Stimulated activated CD4-positive, alpha-beta T cell treated with anti-CD3 and anti-CD28 coated beads, Interleukin-12 subunit alpha, Interleukin-12 subunit beta, amount 100 ng/mL, for 24 hours (primary cell): ENCODE results near the gene ZFP36.

Source experiments
- DNase-seq, 2 experiments: peaks; one replicate each; pipeline ENCODE4 v3.0.0-alpha.2; 2020; ENCODE audit warnings: low read depth in 2 of 2

ZFP36 gene

GRCh38 chr19:39384839-39385568 is 21.6 kb upstream of the ZFP36 start:
- no peak for DNase-seq

GRCh38 chr19:39385629-39386411 is 20.8 kb upstream of the ZFP36 start:
- DNase-seq = no peak

- DNase-seq = no peak
Measured at GRCh38 chr19:39386557-39386956, 20.1 kb upstream of the ZFP36 start.

DNA sequence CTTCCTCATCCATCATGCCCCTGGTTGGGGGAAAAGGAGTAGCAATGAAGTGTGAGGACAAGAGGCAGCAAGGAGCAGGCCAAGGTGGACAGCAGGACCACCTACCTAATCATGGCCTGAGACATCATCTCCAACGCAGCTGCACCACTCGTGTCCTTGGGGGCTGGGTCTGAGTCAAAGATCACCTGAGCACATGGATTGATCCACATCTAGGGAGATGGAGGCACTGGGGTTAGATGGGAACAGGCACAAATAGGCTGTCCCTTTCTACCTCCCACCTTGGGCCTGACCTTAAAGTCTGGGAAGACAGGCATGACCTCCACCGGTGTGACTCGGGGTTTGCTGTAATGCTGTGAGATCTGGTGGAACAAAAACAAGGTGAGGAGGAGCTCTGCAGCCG is 18.0 kb upstream of the ZFP36 start:
- no peak for DNase-seq

- no peak for DNase-seq
Measured at GRCh38 chr19:39389631-39390414, 16.8 kb upstream of the ZFP36 start.

DNA sequence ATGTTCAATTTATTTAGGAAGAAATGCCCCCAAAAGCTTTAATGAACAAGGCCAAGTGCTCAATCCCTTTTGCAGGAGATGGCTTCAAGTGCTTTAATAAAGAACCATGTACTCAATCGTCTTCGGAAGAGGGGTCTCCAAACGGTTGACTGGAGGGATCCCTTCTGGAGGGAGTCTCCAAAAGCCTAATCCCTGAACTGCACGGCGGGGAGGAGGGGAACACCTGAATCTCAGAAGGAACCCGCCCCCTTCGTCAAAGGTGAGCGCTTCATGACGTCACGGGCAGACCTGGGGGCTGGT is 16.2 kb upstream of the ZFP36 start:
- DNase-seq = no peak

- peak; percentile 89 for DNase-seq
Measured at GRCh38 chr19:39390751-39391437, 15.8 kb upstream of the ZFP36 start, which contains the start of the genes MED29 and PAF1. MED29 (plus strand) TSS chr19:39391378; CDS start chr19:39391423, 45 bp downstream. PAF1 (minus strand) TSS chr19:39391106; CDS start chr19:39390864, 242 bp downstream.

DNA sequence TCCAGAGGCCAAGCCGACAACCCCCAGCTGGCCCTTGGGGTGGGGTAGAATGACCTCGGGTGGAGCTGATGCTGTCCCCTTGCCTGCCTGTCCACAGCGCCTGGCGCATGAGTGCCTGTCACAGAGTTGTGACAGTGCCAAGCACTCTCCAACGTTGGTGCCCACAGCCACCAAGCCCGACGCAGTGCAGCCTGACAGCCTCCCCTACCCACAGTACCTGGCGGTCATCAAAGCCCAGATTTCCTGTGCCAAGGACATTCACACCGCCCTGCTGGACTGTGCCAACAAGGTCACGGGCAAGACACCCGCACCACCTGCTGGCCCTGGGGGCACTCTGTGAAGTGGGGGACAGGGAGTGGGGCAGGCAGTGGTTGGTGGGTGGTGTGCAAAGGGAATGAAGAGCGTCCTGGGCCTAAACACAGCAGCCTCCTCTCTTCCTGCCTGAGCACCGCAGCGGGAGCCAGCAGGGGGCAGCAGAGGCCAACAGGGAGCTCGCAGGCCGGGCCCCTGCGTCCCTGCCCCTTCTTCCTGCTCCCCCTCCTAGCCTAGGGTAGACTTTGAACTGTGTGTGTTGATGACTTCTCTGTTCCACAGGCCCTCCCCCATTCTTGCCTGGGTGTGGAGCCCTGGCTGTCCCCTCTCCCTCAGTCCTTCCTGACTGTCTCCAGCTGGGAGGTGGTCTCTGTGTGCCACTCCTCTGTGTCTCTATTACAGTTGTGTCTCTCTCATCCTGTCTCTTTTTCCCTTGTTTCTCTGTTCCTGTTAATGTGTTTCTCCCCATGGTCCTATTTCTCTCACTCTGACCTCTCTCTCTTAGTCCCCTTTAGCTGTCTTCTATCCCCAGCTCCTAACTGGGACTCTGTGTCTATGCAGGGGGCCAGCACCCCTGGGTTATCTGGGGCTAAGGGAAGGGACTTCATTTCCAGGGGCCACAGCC is 9.0 kb upstream of the ZFP36 start:
- DNase-seq = peak; percentile 81 to 94

DNA sequence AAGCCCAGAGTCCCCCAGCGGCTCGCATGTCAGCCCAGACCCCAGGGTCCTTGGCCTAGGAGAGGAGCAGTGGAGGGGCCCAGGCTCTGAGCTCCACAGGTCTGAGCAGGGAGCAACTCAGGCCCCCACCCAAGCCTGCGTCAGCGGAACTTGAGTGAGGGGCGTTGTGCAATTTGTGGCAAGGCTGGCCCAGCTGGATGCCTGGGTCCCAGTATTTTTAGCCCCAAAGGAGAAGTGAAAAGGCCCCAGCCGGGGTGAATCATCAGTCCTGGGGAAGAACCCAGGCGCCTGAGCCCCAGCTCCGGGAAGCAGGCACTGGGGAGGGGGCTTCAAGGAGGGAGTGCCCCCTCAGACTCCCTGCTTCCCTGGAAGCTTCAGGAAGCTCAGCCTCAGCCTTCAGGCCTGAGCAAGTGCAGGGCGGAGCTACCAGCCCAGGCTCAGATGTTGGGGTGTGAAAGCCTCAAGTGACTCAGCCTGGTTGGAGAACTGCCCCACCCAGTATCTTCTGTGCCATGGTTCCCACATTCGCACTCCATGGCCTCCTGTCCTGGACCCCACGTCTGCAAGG is 8.3 kb upstream of the ZFP36 start:
- DNase-seq = peak in 1 of 2 experiments; percentile 52

GRCh38 chr19:39399668-39400050 is 7.0 kb upstream of the ZFP36 start:
- DNase-seq = no peak

- no peak for DNase-seq
Measured at GRCh38 chr19:39400061-39400460, 6.6 kb upstream of the ZFP36 start.

DNA sequence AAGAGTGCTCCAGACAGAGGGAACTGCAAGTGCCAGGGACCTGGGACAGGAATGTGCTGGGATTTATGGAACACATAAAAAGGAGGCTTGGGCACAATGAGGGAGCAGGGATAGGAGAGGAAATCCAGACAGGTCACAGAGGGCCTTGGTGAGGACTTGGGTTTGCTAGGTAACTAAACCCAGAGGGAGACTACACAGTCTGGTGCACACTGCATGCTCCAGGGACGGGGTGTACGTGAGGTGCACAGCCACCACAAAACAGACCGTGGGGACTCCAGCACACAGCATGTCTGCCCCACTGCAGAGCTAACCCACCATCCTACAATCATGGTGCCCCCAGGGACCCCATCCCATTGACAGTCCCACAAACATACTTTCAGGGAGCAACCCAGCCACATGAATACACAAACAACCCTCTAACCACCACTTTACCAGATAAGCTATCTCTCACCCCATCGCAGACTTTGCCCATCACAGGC is 5.5 kb upstream of the ZFP36 start:
- DNase-seq = no peak

DNA sequence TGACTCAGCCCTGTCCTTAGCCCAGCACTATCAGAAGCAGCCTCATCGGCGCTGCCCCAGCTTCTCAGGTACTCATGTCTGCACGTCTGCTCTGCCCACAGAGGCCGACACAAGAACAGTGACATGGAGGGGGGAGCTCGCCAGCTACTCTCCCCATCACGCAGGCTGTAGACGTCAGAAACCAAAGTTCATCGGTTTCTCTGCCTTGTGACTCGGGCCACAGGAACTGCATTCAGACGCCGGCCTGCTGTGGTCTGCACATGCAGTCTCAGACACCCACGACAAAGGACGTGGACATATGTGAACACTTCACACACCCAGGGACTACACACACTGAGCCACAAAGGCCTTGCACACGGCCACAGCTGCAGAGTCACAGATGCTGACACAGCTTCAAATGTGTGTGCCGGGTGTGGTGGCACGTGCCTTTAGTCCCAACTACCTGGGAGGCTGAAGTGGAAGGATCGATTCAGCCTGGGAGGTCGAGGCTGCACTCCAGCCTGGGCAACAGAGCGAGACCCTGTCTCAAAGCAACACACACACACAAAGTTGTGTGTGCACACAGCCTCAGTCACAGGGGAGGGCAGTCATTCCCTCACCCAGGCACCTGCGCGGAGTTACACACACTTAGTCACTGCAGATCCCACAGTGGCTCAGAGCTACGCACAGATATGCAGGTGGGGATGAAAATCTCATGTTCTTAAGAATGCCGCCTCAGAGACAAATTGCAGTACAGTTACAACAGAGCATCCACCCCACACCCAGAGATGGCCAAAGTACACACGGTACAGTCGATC is 4.9 kb upstream of the ZFP36 start:
- DNase-seq = peak; percentile 58 to 67

GRCh38 chr19:39402346-39403300 is 4.0 kb upstream of the ZFP36 start:
- peak; percentile 75 to 89 for DNase-seq

GRCh38 chr19:39403331-39404312 is 3.0 kb upstream of the ZFP36 start:
- DNase-seq = peak; percentile 85 to 94

- DNase-seq = no peak
Measured at GRCh38 chr19:39405261-39405957, 1.2 kb upstream of the ZFP36 start.
